Right lobe of liver (tissue), 4 donors: ENCODE measurements around the gene KLF16.
"Not testable (repeated sequence)": the region's sequence is repeated elsewhere in the genome, so short reads cannot be mapped to it uniquely, and the experiment has no call there.

Experiments used
- POLR2A ChIP-seq: fragments of 450-650 bp; IDR thresholded peaks from one replicate; pipeline ENCODE4 v1.6.1; 2017; ENCODE audit warnings: antibody characterized with exemption, mild to moderate bottlenecking
- TF ChIP-seq, protein P1 (sequence below), 4 donors: fragments of 200-600 bp in 3 of 4; fragments of 450-650 bp in 1 of 4; IDR thresholded peaks; one replicate each; pipeline versions ENCODE4 v1.5.1 to v1.8.0; 2016 to 2022; ENCODE audit warnings: antibody characterized with exemption in 4 of 4, mild to moderate bottlenecking in 2 of 4
- donor health status: DM: no; HTN: no; CAD: no.
- donor health status: DM: no; HTN: no; CAD: no.
- donor health status: DM: no; HTN: yes; CAD: no.

DNA sequence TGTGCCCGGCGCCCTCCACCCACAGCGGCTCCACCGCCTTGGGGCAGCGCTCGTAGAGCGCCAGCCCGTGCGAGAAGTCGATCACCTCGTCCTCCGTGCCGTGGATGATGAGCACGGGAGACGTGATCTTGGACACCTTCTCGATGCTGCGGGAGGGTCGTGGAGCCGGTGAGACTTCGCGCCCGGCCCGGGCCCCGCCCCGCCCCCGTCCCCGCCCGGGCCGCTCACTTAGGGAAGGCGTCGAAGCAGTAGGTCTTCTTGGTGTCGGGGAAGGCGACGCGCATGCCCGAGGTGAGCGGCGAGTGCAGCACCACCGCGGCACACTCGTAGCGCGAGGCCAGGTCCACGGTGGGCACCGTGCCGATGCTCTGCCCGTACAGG, 13.9 kb upstream of the KLF16 start:
- TF ChIP-seq, protein P1, sequence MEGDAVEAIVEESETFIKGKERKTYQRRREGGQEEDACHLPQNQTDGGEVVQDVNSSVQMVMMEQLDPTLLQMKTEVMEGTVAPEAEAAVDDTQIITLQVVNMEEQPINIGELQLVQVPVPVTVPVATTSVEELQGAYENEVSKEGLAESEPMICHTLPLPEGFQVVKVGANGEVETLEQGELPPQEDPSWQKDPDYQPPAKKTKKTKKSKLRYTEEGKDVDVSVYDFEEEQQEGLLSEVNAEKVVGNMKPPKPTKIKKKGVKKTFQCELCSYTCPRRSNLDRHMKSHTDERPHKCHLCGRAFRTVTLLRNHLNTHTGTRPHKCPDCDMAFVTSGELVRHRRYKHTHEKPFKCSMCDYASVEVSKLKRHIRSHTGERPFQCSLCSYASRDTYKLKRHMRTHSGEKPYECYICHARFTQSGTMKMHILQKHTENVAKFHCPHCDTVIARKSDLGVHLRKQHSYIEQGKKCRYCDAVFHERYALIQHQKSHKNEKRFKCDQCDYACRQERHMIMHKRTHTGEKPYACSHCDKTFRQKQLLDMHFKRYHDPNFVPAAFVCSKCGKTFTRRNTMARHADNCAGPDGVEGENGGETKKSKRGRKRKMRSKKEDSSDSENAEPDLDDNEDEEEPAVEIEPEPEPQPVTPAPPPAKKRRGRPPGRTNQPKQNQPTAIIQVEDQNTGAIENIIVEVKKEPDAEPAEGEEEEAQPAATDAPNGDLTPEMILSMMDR (IDR thresholded peaks at IDR 0.05) = not testable (repeated sequence)
- TF ChIP-seq POLR2A = not testable (repeated sequence)
